Tibial artery (tissue), 4 donors: ENCODE measurements around the gene ACVR2A.

Experiments
- DNase-seq, 2 donors: peaks; one replicate each; pipeline ENCODE4 v3.0.0-alpha.2; 2019
- H3K27ac ChIP-seq, 2 donors: fragments of 200-600 bp; sonication (generic) in 1 of 2; 1 replicate in 1 of 2; 2 replicates in 1 of 2; pipeline ENCODE4 v1.5.1; 2018 to 2019; ENCODE audit warnings: mild to moderate bottlenecking in 1 of 2
- H3K27me3 ChIP-seq, 2 donors: fragments of 200-600 bp; sonication (generic) in 1 of 2; one replicate each; pipeline versions ENCODE4 v1.5.1 to v1.6.0; 2016 to 2019
- H3K36me3 ChIP-seq, 3 donors: fragments of 200-600 bp; sonication (generic) in 2 of 3; one replicate each; pipeline ENCODE4 v1.5.1; 2016 to 2019; ENCODE audit warnings: mild to moderate bottlenecking in 2 of 3
- H3K4me1 ChIP-seq, 4 donors: fragments of 200-600 bp; sonication (generic) in 2 of 4; 1 replicate in 3 of 4; 2 replicates in 1 of 4; pipeline ENCODE4 v1.5.1; 2016 to 2019
- H3K4me3 ChIP-seq, 2 donors: fragments of 200-600 bp; sonication (generic) in 1 of 2; 1 replicate in 1 of 2; 2 replicates in 1 of 2; pipeline ENCODE4 v1.5.1; 2018 to 2019; ENCODE audit warnings: mild to moderate bottlenecking in 2 of 2
- H3K9me3 ChIP-seq, 3 donors: fragments of 200-600 bp; sonication (generic) in 1 of 3; one replicate each; pipeline ENCODE4 v1.5.1; 2016 to 2019
- CTCF ChIP-seq, 2 experiments: fragments of 200-600 bp in 1 of 2; fragments of 450-650 bp in 1 of 2; IDR thresholded peaks; one replicate each; pipeline ENCODE4 v1.5.1; 2017 to 2019; ENCODE audit warnings: antibody characterized with exemption in 2 of 2, mild to moderate bottlenecking in 1 of 2, moderate library complexity in 1 of 2
- intact Hi-C: fragments of 100-400 bp; cut with DNase I; formaldehyde crosslinking; loops from one replicate; pipeline ENCODE4 v1.15.0; 2023; ENCODE audit warnings: low total_unique reads

ACVR2A gene

GRCh38 chr2:147818741-147819140 is 26.1 kb upstream of the ACVR2A start:
- Histone ChIP-seq H3K4me3 (no peak overlapping the region), H3K9me3 (peaks cover 0 to 2% (median 0%) of the 10 kb centered on the region in 3 donors), H3K27me3 (no peaks in the 10 kb centered on the region), H3K27ac (no peak overlapping the region), H3K36me3 (no peaks in the 10 kb centered on the region), H3K4me1 (no peaks in the 10 kb centered on the region)
- DNase-seq: no peak
- intact Hi-C loops: no loop called here
- no peak for TF ChIP-seq CTCF (IDR thresholded peaks at IDR 0.05)

- no peaks in the 10 kb centered on the region for H3K36me3 ChIP-seq
- no peak for TF ChIP-seq CTCF (IDR thresholded peaks at IDR 0.05)
- peaks cover 0 to 3% (median 0%) of the 10 kb centered on the region in 3 donors for H3K9me3 ChIP-seq
- H3K4me1 ChIP-seq: peaks cover 0 to 6% (median 0%) of the 10 kb centered on the region in 4 donors
- H3K27ac ChIP-seq: no peak overlapping the region
- intact Hi-C loops: no loop called here
- DNase-seq: no peak
- no peaks in the 10 kb centered on the region for H3K27me3 ChIP-seq
- no peak overlapping the region for H3K4me3 ChIP-seq
Measured at GRCh38 chr2:147824620-147825019, 20.2 kb upstream of the ACVR2A start.

GRCh38 chr2:147826278-147827087 is 18.3 kb upstream of the ACVR2A start:
- no peak for TF ChIP-seq CTCF (IDR thresholded peaks at IDR 0.05)
- Histone ChIP-seq H3K27me3 (no peaks in the 10 kb centered on the region), H3K27ac (no peak overlapping the region), H3K9me3 (peaks cover 0 to 10% (median 4%) of the 10 kb centered on the region in 3 donors), H3K4me3 (no peak overlapping the region), H3K36me3 (no peaks in the 10 kb centered on the region), H3K4me1 (peaks cover 0 to 6% (median 0%) of the 10 kb centered on the region in 4 donors)
- intact Hi-C loops: no loop called here
- DNase-seq: no peak

DNA sequence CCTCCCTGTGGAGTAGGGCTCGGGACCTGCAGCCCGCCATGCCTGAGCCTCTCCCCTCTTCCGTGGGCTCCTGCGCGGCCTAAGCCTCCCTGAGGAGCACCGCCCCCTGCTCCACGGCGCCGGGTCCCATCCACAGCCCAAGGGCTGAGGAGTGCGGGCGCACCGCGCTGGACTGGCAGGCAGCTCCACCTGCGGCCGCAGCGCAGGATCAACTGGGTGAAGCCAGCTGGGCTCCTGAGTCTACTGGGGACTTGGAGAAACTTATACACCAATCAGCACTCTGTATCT is 17.8 kb upstream of the ACVR2A start:
- intact Hi-C loops: no loop called here
- H3K27ac ChIP-seq: no peak overlapping the region
- no peak overlapping the region for H3K4me3 ChIP-seq
- peaks cover 0 to 10% (median 4%) of the 10 kb centered on the region in 3 donors for H3K9me3 ChIP-seq
- no peaks in the 10 kb centered on the region for H3K36me3 ChIP-seq
- TF ChIP-seq CTCF (IDR thresholded peaks at IDR 0.05): no peak
- peaks cover 0 to 6% (median 0%) of the 10 kb centered on the region in 4 donors for H3K4me1 ChIP-seq
- DNase-seq: no peak
- no peaks in the 10 kb centered on the region for H3K27me3 ChIP-seq

DNA sequence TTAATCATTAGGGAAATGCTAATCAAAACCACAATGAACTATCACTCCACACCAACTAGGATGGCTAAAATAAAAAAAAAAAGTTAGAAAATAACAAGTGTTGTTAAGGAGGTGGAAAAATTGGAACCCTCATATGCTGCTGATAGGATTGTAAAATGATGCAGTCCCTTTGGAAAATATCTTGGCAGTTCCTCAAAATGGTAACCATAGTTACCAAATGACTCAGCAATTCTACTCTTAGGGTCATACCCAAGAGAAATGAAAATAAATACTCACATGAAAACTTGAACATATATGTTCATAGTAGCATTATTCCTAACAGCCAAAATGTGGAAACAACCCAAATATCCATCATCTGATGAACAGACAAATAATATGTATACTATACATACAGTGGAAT is 15.7 kb upstream of the ACVR2A start:
- intact Hi-C loops: no loop called here
- Histone ChIP-seq H3K27ac (no peak overlapping the region), H3K36me3 (no peaks in the 10 kb centered on the region), H3K4me3 (no peak overlapping the region), H3K27me3 (no peaks in the 10 kb centered on the region), H3K4me1 (peaks cover 0 to 6% (median 0%) of the 10 kb centered on the region in 4 donors), H3K9me3 (peaks cover 0 to 7% (median 4%) of the 10 kb centered on the region in 3 donors)
- no peak for DNase-seq
- no peak for TF ChIP-seq CTCF (IDR thresholded peaks at IDR 0.05)
